A549 (cell line): Measurements from ENCODE around the gene SCARB2. TPM values are rescaled to one million over a fixed set of nuclear protein-coding genes. Genes with fewer than 3 reads are reported as not detected.

Experiments used
- ATAC-seq, 2 experiments: fragments of 200-7000 bp in 1 of 2; fragments of >200 bp in 1 of 2; cut with Nextera tagmentation in 1 of 2; cut with Tn5 transposase in 1 of 2; 3 replicates each; pipeline versions ENCODE4 v1.8.0 to v1.9.1; 2018 to 2020; ENCODE audit warnings: mild to moderate bottlenecking in 1 of 2, moderate library complexity in 1 of 2
- CTCF ChIA-PET: fragments of 300-600 bp; sonication (Branson Sonifier 250); formaldehyde crosslinking; extraction: SDS; loops from one replicate; lab custom pipeline; 2021; ENCODE audit warnings: antibody characterized with exemption, inconsistent platforms; lab: Yijun Ruan, JAX
- POLR2A ChIA-PET: fragments of 350-600 bp; formaldehyde crosslinking; extraction: SDS; loops from one replicate; lab custom pipeline; 2021; ENCODE audit warnings: antibody characterized with exemption, inconsistent platforms; lab: Yijun Ruan, JAX
- DNase-seq, 2 experiments: peaks; one replicate each; pipeline versions ENCODE4 v3.0.0 to v3.0.0-alpha.2; 2011 to 2016; ENCODE audit warnings: low read depth in 1 of 2, low spot score in 1 of 2
- FAIRE-seq: peaks from 2 replicates; lab custom pipeline; 2011; peaks lifted over from hg19 to GRCh38; lab: Jason Lieb, UNC
- H3K27ac ChIP-seq, 2 experiments: fragments of >200 bp; sonication (Bioruptor Twin); formaldehyde crosslinking; 3 replicates each; pipeline ENCODE4 v1.5.1; 2016 to 2017
- H3K4me1 ChIP-seq: fragments of >200 bp; sonication (Bioruptor Twin); formaldehyde crosslinking; 3 replicates; pipeline ENCODE4 v1.6.1; 2016
- H3K4me2 ChIP-seq: fragments of >200 bp; sonication (Bioruptor Twin); formaldehyde crosslinking; 3 replicates; pipeline ENCODE4 v1.6.1; 2016
- H3K4me3 ChIP-seq: fragments of >200 bp; sonication (Bioruptor Twin); formaldehyde crosslinking; 3 replicates; pipeline ENCODE4 v1.5.1; 2016
- H3K9me3 ChIP-seq: fragments of >200 bp; sonication (Bioruptor Twin); formaldehyde crosslinking; 3 replicates; pipeline ENCODE4 v1.6.1; 2016
- CBX2 ChIP-seq: fragments of 200-600 bp; sonication (generic); IDR thresholded peaks from 2 replicates; pipeline ENCODE4 v1.6.1; 2016; ENCODE audit warnings: low read depth, mild to moderate bottlenecking, borderline replicate concordance
- CEBPB ChIP-seq, 2 experiments: fragments of >200 bp in 1 of 2; sonication (Bioruptor Twin) in 1 of 2; formaldehyde crosslinking in 1 of 2; IDR thresholded peaks; 2 replicates each; pipeline ENCODE4 v1.6.1; 2012 to 2016
- CHD4 ChIP-seq: fragments of 200-600 bp; sonication (generic); IDR thresholded peaks from 2 replicates; pipeline ENCODE4 v1.6.1; 2016; ENCODE audit warnings: antibody characterized with exemption, mild to moderate bottlenecking, borderline replicate concordance
- EHF ChIP-seq: fragments of 250-450 bp; sonication (Bioruptor Pico); IDR thresholded peaks from 2 replicates; pipeline ENCODE4 v1.5.0; 2020; ENCODE audit warnings: mild to moderate bottlenecking
- ESRRA ChIP-seq: fragments of 150-350 bp; IDR thresholded peaks from 2 replicates; pipeline ENCODE4 v1.6.1; 2014; ENCODE audit warnings: mild to moderate bottlenecking, low read length, borderline replicate concordance
- FOXS1 ChIP-seq: fragments of 250-450 bp; sonication (Bioruptor Pico); IDR thresholded peaks from 2 replicates; pipeline ENCODE4 v1.5.0; 2020; ENCODE audit warnings: mild to moderate bottlenecking, moderate library complexity
- HEYL ChIP-seq: fragments of 250-450 bp; sonication (Bioruptor Pico); IDR thresholded peaks from 2 replicates; pipeline ENCODE4 v1.8.0; 2021; ENCODE audit warnings: mild to moderate bottlenecking, moderate library complexity
- HOXA7 ChIP-seq: fragments of 250-450 bp; sonication (Bioruptor Pico); IDR thresholded peaks from 2 replicates; pipeline ENCODE4 v1.5.0; 2020; ENCODE audit warnings: mild to moderate bottlenecking, moderate library complexity
- HOXB13 ChIP-seq: fragments of 250-450 bp; sonication (Bioruptor Pico); IDR thresholded peaks from 2 replicates; pipeline ENCODE4 v1.5.0; 2020; ENCODE audit warnings: low read depth, mild to moderate bottlenecking, moderate library complexity
- HOXB5 ChIP-seq: fragments of 250-450 bp; sonication (Bioruptor Pico); IDR thresholded peaks from 2 replicates; pipeline ENCODE4 v1.5.0; 2020; ENCODE audit warnings: mild to moderate bottlenecking, moderate library complexity
- JUN ChIP-seq, 2 experiments: fragments of >200 bp; sonication (Bioruptor Twin); formaldehyde crosslinking; IDR thresholded peaks; 2 replicates in 1 of 2; 3 replicates in 1 of 2; pipeline ENCODE4 v1.6.1; 2016 to 2017
- KDM1A ChIP-seq: fragments of 200-600 bp; sonication (generic); IDR thresholded peaks from 2 replicates; pipeline ENCODE4 v1.6.1; 2016; ENCODE audit warnings: low read depth, mild to moderate bottlenecking
- MAFK ChIP-seq: fragments of 450-650 bp; IDR thresholded peaks from 2 replicates; pipeline ENCODE4 v1.6.1; 2014; ENCODE audit not compliant: partially characterized antibody
- MYC ChIP-seq: IDR thresholded peaks from 2 replicates; pipeline ENCODE4 v1.6.1; 2012; ENCODE audit warnings: mild to moderate bottlenecking, inconsistent platforms, low read length, improper control_type of control experiment, borderline replicate concordance
- NR3C1 ChIP-seq: fragments of >200 bp; sonication (Bioruptor Twin); formaldehyde crosslinking; IDR thresholded peaks from 3 replicates; pipeline ENCODE4 v1.6.1; 2017
- RAD21 ChIP-seq, 2 experiments: fragments of >200 bp in 1 of 2; sonication (Bioruptor Twin) in 1 of 2; formaldehyde crosslinking in 1 of 2; IDR thresholded peaks in 1 of 2; conservative IDR thresholded peaks in 1 of 2; 2 replicates in 1 of 2; 3 replicates in 1 of 2; pipeline ENCODE4 v1.6.1; 2012 to 2018; ENCODE audit warnings: inconsistent platforms in 1 of 2
- RNF2 ChIP-seq: fragments of 200-600 bp; sonication (generic); IDR thresholded peaks from 2 replicates; pipeline ENCODE4 v1.6.1; 2016; ENCODE audit warnings: low read depth, mild to moderate bottlenecking, antibody characterized with exemption, moderate library complexity, borderline replicate concordance
- SMC3 ChIP-seq: fragments of >200 bp; sonication (Bioruptor Twin); formaldehyde crosslinking; IDR thresholded peaks from 3 replicates; pipeline ENCODE4 v1.6.1; 2018; ENCODE audit warnings: inconsistent platforms
- SREBF2 ChIP-seq: fragments of 450-650 bp; IDR thresholded peaks from 2 replicates; pipeline ENCODE4 v1.6.1; 2014; ENCODE audit warnings: mild to moderate bottlenecking, moderate library complexity
- TFCP2L1 ChIP-seq: fragments of 250-450 bp; sonication (Bioruptor Pico); IDR thresholded peaks from 2 replicates; pipeline ENCODE4 v1.5.0; 2021; ENCODE audit warnings: mild to moderate bottlenecking
- TP53 ChIP-seq: fragments of 250-450 bp; sonication (Bioruptor Pico); IDR thresholded peaks from 2 replicates; pipeline ENCODE4 v1.5.0; 2021; ENCODE audit warnings: mild to moderate bottlenecking, moderate library complexity
- ZNF302 ChIP-seq: fragments of 250-450 bp; sonication (Bioruptor Pico); IDR thresholded peaks from 2 replicates; pipeline ENCODE4 v1.9.0; 2021; ENCODE audit warnings: inconsistent platforms, mild to moderate bottlenecking, moderate library complexity
- ZSCAN20 ChIP-seq: fragments of 250-450 bp; sonication (Bioruptor Pico); IDR thresholded peaks from 2 replicates; pipeline ENCODE4 v1.8.0; 2022; ENCODE audit warnings: mild to moderate bottlenecking, moderate library complexity
- WGBS: methylation state at CpG from one replicate; pipeline ENCODE4 v1.1.6; 2017; ENCODE audit errors: missing lambda C conversion rate; 5-methylcytosine and 5-hydroxymethylcytosine counted together
- polyA plus RNA-seq, 4 experiments: library from polyadenylated mRNA; depleted of rRNA in 3 of 4; stranded (reverse); fragments of >200 nt; fragmentation: RNase III in 1 of 4; extraction: RNeasy Plus Mini Kit Qiagen cat#74134 plus additional on column Dnase treatment in 1 of 4; gene quantifications; 2 replicates in 3 of 4; 3 replicates in 1 of 4; pipeline ENCODE4 v1.2.3, GENCODE V29; 2011 to 2017
- TF ChIP-seq, protein P1 (sequence below): fragments of >200 bp; sonication (Bioruptor Twin); formaldehyde crosslinking; IDR thresholded peaks from 2 replicates; pipeline ENCODE4 v1.6.1; 2016
- TF ChIP-seq, protein P2 (sequence below): IDR thresholded peaks from 2 replicates; pipeline ENCODE4 v1.6.1; 2012
- TF ChIP-seq, protein P3 (sequence below): fragments of >200 bp; sonication (Bioruptor Twin); formaldehyde crosslinking; IDR thresholded peaks from 3 replicates; pipeline ENCODE4 v1.6.1; 2016

The SCARB2 gene
- polyA plus RNA-seq, 2 of the 4 experiments (the other 2 are of a cell fraction): 47.2 to 65.4 TPM

DNA sequence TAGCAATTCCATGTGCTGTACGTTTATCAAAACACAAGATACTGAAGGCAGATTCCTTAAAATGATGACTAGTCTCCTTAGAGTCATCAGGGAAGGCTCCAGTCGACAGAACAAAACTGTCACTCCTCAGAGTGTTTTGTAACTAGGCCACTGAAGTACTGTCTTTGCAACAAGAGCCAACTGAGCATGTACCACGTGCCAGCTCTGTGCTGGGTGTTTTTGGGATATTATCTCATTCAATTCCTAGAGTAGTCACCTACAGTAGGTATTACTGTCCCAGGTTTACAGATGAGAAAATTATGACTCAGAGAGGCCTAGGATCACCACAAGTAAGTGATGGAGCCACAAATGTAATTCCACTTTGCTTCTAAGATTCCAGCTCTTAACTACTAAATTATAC is 47.1 kb downstream of the SCARB2 start:
- TF ChIP-seq HEYL (CRISPR knock-in tag) (no peak), KDM1A (no peak), CHD4 (no peak), MYC (no peak), ZNF302 (CRISPR knock-in tag) (no peak), EHF (CRISPR knock-in tag) (no peak), FOXS1 (CRISPR knock-in tag) (no peak), TP53 (CRISPR knock-in tag) (no peak), CBX2 (no peak), MAFK (no peak), ZSCAN20 (CRISPR knock-in tag) (no peak), SREBF2 (no peak)
- TF ChIP-seq, protein P1, sequence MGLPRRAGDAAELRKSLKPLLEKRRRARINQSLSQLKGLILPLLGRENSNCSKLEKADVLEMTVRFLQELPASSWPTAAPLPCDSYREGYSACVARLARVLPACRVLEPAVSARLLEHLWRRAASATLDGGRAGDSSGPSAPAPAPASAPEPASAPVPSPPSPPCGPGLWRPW: no peak
- Histone ChIP-seq H3K9me3 (no peaks in the 10 kb centered on the region), H3K4me3 (no peak overlapping the region), H3K4me2 (no peak overlapping the region), H3K4me1 (no peaks in the 10 kb centered on the region), H3K27ac (no peak overlapping the region)
- DNase-seq (no peak), FAIRE-seq (no peak), ATAC-seq (no peak)
- POLR2A ChIA-PET: no interaction called here
- CTCF ChIA-PET: no interaction called here
- 88% methylated on average over 3 of the region's 3 CpGs for WGBS

DNA sequence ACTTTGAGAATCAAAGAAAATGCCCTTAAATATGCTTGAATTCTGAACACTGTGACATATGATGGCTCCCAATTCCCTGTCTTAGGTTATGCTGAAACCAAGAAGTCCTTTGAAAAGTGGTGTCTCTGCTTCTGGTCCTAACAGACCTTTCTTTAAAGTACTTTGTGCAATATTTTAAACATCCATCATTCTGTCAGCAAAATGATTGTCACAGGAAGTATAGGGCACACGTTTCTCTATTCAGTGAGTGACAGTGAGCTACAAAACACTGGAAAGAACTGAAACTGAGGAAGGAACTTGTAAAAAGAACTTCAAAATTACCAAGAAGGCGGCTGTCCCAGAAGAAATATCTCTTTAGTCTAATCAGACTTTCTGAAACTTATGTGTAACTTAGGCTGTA is 53.3 kb downstream of the SCARB2 start:
- ATAC-seq: no peak
- FAIRE-seq: no peak
- Histone ChIP-seq H3K4me1 (no peaks in the 10 kb centered on the region), H3K4me3 (no peak overlapping the region), H3K27ac (no peak overlapping the region), H3K4me2 (no peak overlapping the region), H3K9me3 (no peaks in the 10 kb centered on the region)
- CTCF ChIA-PET: interaction anchor here (5.0 kb wide), 1 partner anchor 20 kb away, joined by 18 read pairs; no protein-coding TSS in a partner anchor
- POLR2A ChIA-PET: no interaction called here
- DNase-seq: no peak
- TF ChIP-seq, protein P2, sequence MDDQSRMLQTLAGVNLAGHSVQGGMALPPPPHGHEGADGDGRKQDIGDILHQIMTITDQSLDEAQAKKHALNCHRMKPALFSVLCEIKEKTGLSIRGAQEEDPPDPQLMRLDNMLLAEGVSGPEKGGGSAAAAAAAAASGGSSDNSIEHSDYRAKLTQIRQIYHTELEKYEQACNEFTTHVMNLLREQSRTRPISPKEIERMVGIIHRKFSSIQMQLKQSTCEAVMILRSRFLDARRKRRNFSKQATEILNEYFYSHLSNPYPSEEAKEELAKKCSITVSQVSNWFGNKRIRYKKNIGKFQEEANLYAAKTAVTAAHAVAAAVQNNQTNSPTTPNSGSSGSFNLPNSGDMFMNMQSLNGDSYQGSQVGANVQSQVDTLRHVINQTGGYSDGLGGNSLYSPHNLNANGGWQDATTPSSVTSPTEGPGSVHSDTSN: no peak
- no peak for TF ChIP-seq HOXB5 (CRISPR knock-in tag)
- TF ChIP-seq TFCP2L1 (CRISPR knock-in tag): no peak
- no peak for TF ChIP-seq HOXA7 (CRISPR knock-in tag)
- TF ChIP-seq CEBPB (IDR thresholded peaks at IDR 0.05): no peak
- TF ChIP-seq, protein P3, sequence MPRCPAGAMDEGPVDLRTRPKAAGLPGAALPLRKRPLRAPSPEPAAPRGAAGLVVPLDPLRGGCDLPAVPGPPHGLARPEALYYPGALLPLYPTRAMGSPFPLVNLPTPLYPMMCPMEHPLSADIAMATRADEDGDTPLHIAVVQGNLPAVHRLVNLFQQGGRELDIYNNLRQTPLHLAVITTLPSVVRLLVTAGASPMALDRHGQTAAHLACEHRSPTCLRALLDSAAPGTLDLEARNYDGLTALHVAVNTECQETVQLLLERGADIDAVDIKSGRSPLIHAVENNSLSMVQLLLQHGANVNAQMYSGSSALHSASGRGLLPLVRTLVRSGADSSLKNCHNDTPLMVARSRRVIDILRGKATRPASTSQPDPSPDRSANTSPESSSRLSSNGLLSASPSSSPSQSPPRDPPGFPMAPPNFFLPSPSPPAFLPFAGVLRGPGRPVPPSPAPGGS: no peak
- TF ChIP-seq SMC3: no peak
- TF ChIP-seq HOXB13 (CRISPR knock-in tag): no peak
- no peak for TF ChIP-seq RNF2
- TF ChIP-seq JUN (IDR thresholded peaks at IDR 0.05): no peak
- no peak for TF ChIP-seq MAFK
- no peak for TF ChIP-seq TP53 (CRISPR knock-in tag)
- TF ChIP-seq RAD21 (conservative IDR thresholded peaks at IDR 0.05 in 1 of 2, IDR thresholded peaks at IDR 0.05 in 1 of 2): no peak
- no peak for TF ChIP-seq NR3C1
- no peak for TF ChIP-seq ESRRA
- 56% methylated on average over 2 of the region's 2 CpGs for whole genome bisulfite sequencing
